Natural killer cell treated with Interleukin-12 subunit alpha and Interleukin-12 subunit beta and Interleukin-15 and Interleukin-18, amount 100 ng/mL, for 72 hours (primary cell): ENCODE measurements around the gene OXER1. TPM values are rescaled to one million over a fixed set of nuclear protein-coding genes. Genes with fewer than 3 reads are reported as not detected.

Experiments
- ATAC-seq, 2 donors: fragments of 150-1000 bp; cut with Tn5 transposase in 1 of 2; sonication (Bioruptor Pico), chemical (Tn5 transposase) in 1 of 2; 2 replicates each; pipeline ENCODE4 v1.10.0; 2021
- DNase-seq: peaks from one replicate; pipeline ENCODE4 v3.0.0; 2022; ENCODE audit warnings: low spot score
- H3K27ac Mint-ChIP-seq, 2 donors: 1 replicate in 1 of 2; 2 replicates in 1 of 2; pipeline ENCODE4 v1.8.0; 2022; ENCODE audit warnings: mixed read lengths in 2 of 2, mild to moderate bottlenecking in 1 of 2, moderate library complexity in 1 of 2
- H3K27me3 Mint-ChIP-seq, 2 donors: 1 replicate in 1 of 2; 2 replicates in 1 of 2; pipeline ENCODE4 v1.8.0; 2022; ENCODE audit warnings: mixed read lengths in 2 of 2
- H3K36me3 Mint-ChIP-seq: one replicate; pipeline ENCODE4 v1.8.0; 2022; ENCODE audit warnings: mixed read lengths
- H3K4me1 Mint-ChIP-seq, 2 donors: 1 replicate in 1 of 2; 2 replicates in 1 of 2; pipeline ENCODE4 v1.8.0; 2022; ENCODE audit warnings: low read depth in 2 of 2, mixed read lengths in 2 of 2, mild to moderate bottlenecking in 1 of 2
- H3K4me3 Mint-ChIP-seq: one replicate; pipeline ENCODE4 v1.8.0; 2022; ENCODE audit warnings: mixed read lengths
- H3K9me3 Mint-ChIP-seq: 2 replicates; pipeline ENCODE4 v1.8.0; 2022; ENCODE audit warnings: mixed read lengths
- total RNA-seq, 2 donors: library from RNA; stranded (reverse); gene quantifications; one replicate each; pipeline ENCODE4 v1.2.3, GENCODE V29; 2022

Gene OXER1
- total RNA-seq = not detected

DNA sequence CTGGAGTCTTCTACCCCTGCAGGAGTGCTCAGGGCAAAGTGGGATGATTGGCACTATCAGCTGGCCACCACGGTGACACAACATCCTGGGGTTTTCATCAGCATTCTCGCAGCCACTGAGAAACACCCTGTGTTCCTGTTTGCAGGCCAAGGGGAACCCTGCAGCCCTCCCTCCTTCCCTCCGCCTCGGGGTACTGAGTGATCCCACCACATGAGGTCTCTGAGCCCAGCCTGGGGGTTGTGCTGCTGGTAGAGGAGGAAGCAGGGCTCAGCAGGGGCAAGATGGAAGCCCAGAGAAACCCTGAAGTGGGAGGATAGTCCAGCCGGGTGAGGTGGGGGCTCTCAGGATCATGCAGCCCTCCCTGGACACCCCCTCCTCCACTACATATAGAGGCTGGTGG is at the start of gene OXER1:
Gene OXER1 (minus strand): TSS at position 40 of the 400 bp plus-strand sequence. CDS start 73 bp downstream, outside the sequence.
- no peaks in the 10 kb centered on the region for H3K9me3 Mint-ChIP-seq
- no peaks in the 10 kb centered on the region for H3K4me1 Mint-ChIP-seq
- no peaks in the 10 kb centered on the region for H3K27me3 Mint-ChIP-seq
- ATAC-seq = peak in 1 of 2 donors; percentile 60
- H3K27ac Mint-ChIP-seq = peak within 1 kb of the TSS in 1 of 2 donors; percentile 54
- no peak for DNase-seq
- peak within 1 kb of the TSS; percentile 61 for H3K4me3 Mint-ChIP-seq
- H3K36me3 Mint-ChIP-seq = no peaks in the 10 kb centered on the region

DNA sequence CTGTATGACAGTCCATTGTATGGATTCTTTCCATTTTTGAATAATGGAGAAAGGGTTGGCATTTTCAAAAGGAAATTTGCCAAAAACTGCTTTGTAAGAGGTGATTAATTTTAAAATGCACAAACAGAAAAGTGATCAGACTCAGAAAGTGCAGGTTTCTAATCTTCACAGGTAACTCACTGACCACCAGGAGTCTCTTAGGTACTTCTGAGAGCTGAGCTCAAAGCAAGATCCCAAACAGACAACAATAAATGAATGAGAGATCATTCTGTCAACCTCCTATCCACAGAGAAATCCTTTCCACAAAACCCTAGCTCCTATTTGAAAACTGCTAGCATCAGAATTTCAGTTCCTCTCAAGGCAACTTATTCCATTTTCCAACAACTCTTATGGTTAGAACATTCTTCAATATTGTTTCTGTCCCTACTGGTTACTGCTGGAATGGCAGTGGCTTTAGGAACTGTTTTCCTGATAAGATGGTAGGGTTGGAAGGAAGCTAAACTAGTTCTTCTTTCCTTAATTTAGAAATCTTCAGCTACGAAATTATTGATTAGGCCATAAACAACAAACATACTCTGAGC is 49.1 kb upstream of the OXER1 start:
- H3K4me3 Mint-ChIP-seq = peak overlapping the region; percentile 68
- DNase-seq (no peak), ATAC-seq (no peak)
- H3K27me3 Mint-ChIP-seq = no peaks in the 10 kb centered on the region
- H3K27ac Mint-ChIP-seq = peak overlapping the region; percentile 15 to 71
- H3K36me3 Mint-ChIP-seq = peaks cover 13% of the 10 kb centered on the region
- H3K9me3 Mint-ChIP-seq = peaks cover 4% of the 10 kb centered on the region
- H3K4me1 Mint-ChIP-seq = peaks cover 24 to 25% of the 10 kb centered on the region in 2 donors

- Mint-ChIP-seq H3K4me1 (peaks cover 24 to 25% of the 10 kb centered on the region in 2 donors), H3K4me3 (peak overlapping the region; percentile 94), H3K27ac (peak overlapping the region; percentile 97 to 99), H3K27me3 (no peaks in the 10 kb centered on the region), H3K36me3 (peaks cover 13% of the 10 kb centered on the region), H3K9me3 (peaks cover 4% of the 10 kb centered on the region)
- DNase-seq (no peak), ATAC-seq (peak in 1 of 2 donors; percentile 11)
Measured at GRCh38 chr2:42810971-42811811, 47.3 kb upstream of the OXER1 start.

- ATAC-seq = peak; percentile 92
- peaks cover 8% of the 10 kb centered on the region for H3K36me3 Mint-ChIP-seq
- no peaks in the 10 kb centered on the region for H3K9me3 Mint-ChIP-seq
- peak overlapping the region; percentile 97 to 99 for H3K27ac Mint-ChIP-seq
- peaks cover 24 to 25% of the 10 kb centered on the region in 2 donors for H3K4me1 Mint-ChIP-seq
- H3K27me3 Mint-ChIP-seq = peaks cover 0 to 3% of the 10 kb centered on the region in 2 donors
- H3K4me3 Mint-ChIP-seq = peak overlapping the region; percentile 94
- peak; percentile 95 for DNase-seq
Measured at GRCh38 chr2:42810121-42810970, 46.4 kb upstream of the OXER1 start.

DNA sequence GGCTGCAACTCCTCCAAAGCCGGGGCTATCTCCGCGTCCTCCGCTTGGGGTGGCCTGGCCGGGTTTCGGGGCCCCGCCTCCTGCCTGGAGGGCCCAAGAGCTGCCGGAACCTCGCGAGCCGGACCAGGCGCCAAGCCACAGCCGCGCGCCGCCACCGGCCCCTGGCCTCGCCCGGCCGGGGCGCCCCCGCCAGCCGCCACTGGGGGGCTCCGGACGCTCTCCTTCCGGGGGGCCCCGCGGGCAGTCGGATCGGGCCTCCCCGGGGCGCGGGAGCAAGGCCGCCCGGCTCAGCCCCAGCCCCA is 45.8 kb upstream of the OXER1 start:
- peaks cover 0 to 3% of the 10 kb centered on the region in 2 donors for H3K27me3 Mint-ChIP-seq
- no peaks in the 10 kb centered on the region for H3K9me3 Mint-ChIP-seq
- H3K27ac Mint-ChIP-seq = peak overlapping the region; percentile 79 to 99
- peaks cover 24 to 25% of the 10 kb centered on the region in 2 donors for H3K4me1 Mint-ChIP-seq
- ATAC-seq (no peak), DNase-seq (peak; percentile 91)
- H3K36me3 Mint-ChIP-seq = peaks cover 7% of the 10 kb centered on the region
- H3K4me3 Mint-ChIP-seq = peak overlapping the region; percentile 72

GRCh38 chr2:42809131-42809818 is 45.3 kb upstream of the OXER1 start:
- Mint-ChIP-seq H3K4me3 (peak overlapping the region; percentile 72), H3K4me1 (peaks cover 24 to 25% of the 10 kb centered on the region in 2 donors), H3K36me3 (peaks cover 7% of the 10 kb centered on the region), H3K9me3 (no peaks in the 10 kb centered on the region), H3K27me3 (peaks cover 0 to 3% of the 10 kb centered on the region in 2 donors), H3K27ac (peak overlapping the region; percentile 68 to 79)
- ATAC-seq = no peak
- no peak for DNase-seq

GRCh38 chr2:42808301-42808700 is 44.4 kb upstream of the OXER1 start:
- Mint-ChIP-seq H3K27me3 (peaks cover 3 to 6% of the 10 kb centered on the region in 2 donors), H3K4me3 (no peak overlapping the region), H3K4me1 (peaks cover 16 to 18% of the 10 kb centered on the region in 2 donors), H3K27ac (no peak overlapping the region), H3K36me3 (no peaks in the 10 kb centered on the region), H3K9me3 (no peaks in the 10 kb centered on the region)
- ATAC-seq (no peak), DNase-seq (no peak)

DNA sequence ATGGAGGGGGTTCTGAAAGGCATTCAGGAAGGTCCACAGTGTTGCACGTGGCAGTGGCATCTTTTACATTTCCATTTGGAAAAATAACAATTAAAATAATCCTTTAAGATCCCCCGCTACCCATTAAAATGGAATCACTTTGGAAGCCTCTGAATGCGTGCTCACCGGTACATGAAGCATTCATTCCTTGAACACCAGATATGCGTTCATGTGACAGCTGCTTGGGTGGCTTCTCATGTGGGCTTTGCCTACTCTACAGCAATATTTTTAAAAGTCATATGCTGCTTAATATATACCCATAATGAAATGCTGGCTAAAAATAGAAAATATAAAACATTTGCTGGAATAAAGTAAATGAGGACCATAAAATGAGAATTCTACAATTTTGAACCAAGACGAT is 42.9 kb upstream of the OXER1 start:
- H3K4me3 Mint-ChIP-seq = no peak overlapping the region
- no peaks in the 10 kb centered on the region for H3K9me3 Mint-ChIP-seq
- peaks cover 14 to 18% of the 10 kb centered on the region in 2 donors for H3K27me3 Mint-ChIP-seq
- peaks cover 7 to 13% of the 10 kb centered on the region in 2 donors for H3K4me1 Mint-ChIP-seq
- DNase-seq = no peak
- no peaks in the 10 kb centered on the region for H3K36me3 Mint-ChIP-seq
- no peak for ATAC-seq
- H3K27ac Mint-ChIP-seq = no peak overlapping the region

- no peak for ATAC-seq
- Mint-ChIP-seq H3K4me1 (peaks cover 0 to 4% of the 10 kb centered on the region in 2 donors), H3K4me3 (no peak overlapping the region), H3K36me3 (no peaks in the 10 kb centered on the region), H3K9me3 (no peaks in the 10 kb centered on the region), H3K27me3 (peaks cover 18 to 23% of the 10 kb centered on the region in 2 donors), H3K27ac (no peak overlapping the region)
- DNase-seq = no peak
Measured at GRCh38 chr2:42804891-42805290, 41.0 kb upstream of the OXER1 start.

GRCh38 chr2:42804338-42804737 is 40.4 kb upstream of the OXER1 start:
- H3K9me3 Mint-ChIP-seq = no peaks in the 10 kb centered on the region
- no peaks in the 10 kb centered on the region for H3K36me3 Mint-ChIP-seq
- peak; percentile 44 to 49 for ATAC-seq
- no peak overlapping the region for H3K4me3 Mint-ChIP-seq
- H3K27ac Mint-ChIP-seq = no peak overlapping the region
- no peak for DNase-seq
- H3K4me1 Mint-ChIP-seq = peaks cover 0 to 4% of the 10 kb centered on the region in 2 donors
- H3K27me3 Mint-ChIP-seq = peaks cover 18 to 23% of the 10 kb centered on the region in 2 donors

- H3K4me3 Mint-ChIP-seq = no peak overlapping the region
Measured at GRCh38 chr2:42802150-42802549, 38.2 kb upstream of the OXER1 start.

GRCh38 chr2:42801381-42801780 is 37.4 kb upstream of the OXER1 start:
- Mint-ChIP-seq H3K27ac (no peak overlapping the region), H3K36me3 (no peaks in the 10 kb centered on the region), H3K9me3 (no peaks in the 10 kb centered on the region), H3K27me3 (peaks cover 21 to 27% of the 10 kb centered on the region in 2 donors), H3K4me3 (no peak overlapping the region), H3K4me1 (peaks cover 0 to 3% of the 10 kb centered on the region in 2 donors)
- DNase-seq (no peak), ATAC-seq (no peak)

More at GRCh38 chr2:42802150-42802549, 38.2 kb upstream of the OXER1 start:
- no peaks in the 10 kb centered on the region for H3K36me3 Mint-ChIP-seq
- ATAC-seq (no peak), DNase-seq (no peak)
- H3K27me3 Mint-ChIP-seq = peaks cover 18 to 23% of the 10 kb centered on the region in 2 donors
- no peaks in the 10 kb centered on the region for H3K4me1 Mint-ChIP-seq
- H3K27ac Mint-ChIP-seq = no peak overlapping the region
- H3K9me3 Mint-ChIP-seq = no peaks in the 10 kb centered on the region

- Mint-ChIP-seq H3K27ac (no peak overlapping the region), H3K27me3 (peaks cover 23 to 30% of the 10 kb centered on the region in 2 donors), H3K36me3 (no peaks in the 10 kb centered on the region), H3K4me3 (no peak overlapping the region), H3K4me1 (peaks cover 0 to 6% of the 10 kb centered on the region in 2 donors), H3K9me3 (no peaks in the 10 kb centered on the region)
- no peak for ATAC-seq
- DNase-seq = no peak
Measured at GRCh38 chr2:42800981-42801380, 37.0 kb upstream of the OXER1 start.
